GM13977 (cell line): ENCODE data around the gene TPM1.

Experiments
- DNase-seq: peaks from one replicate; pipeline ENCODE4 v3.0.0; 2012; ENCODE audit warnings: low spot score
- CTCF ChIP-seq: IDR thresholded peaks from 2 replicates; pipeline ENCODE4 v1.5.1; 2012; ENCODE audit warnings: mild to moderate bottlenecking, control low read depth; ENCODE audit not compliant: insufficient read depth; ENCODE audit errors: extremely low read depth, missing control alignments
- in situ Hi-C: fragments of 300-500 bp; cut with MboI; formaldehyde crosslinking; loops from one replicate; pipeline ENCODE4 v1.12.0; 2022; ENCODE audit warnings: low sequenced_read_pairs, low pct_unique_long_range_greater_than_20kb, mixed read lengths, inconsistent platforms; ENCODE audit not compliant: unreplicated experiment

TPM1 gene

GRCh38 chr15:63075984-63076713 lies 33.6 kb downstream of the TPM1 start:
- no peak for DNase-seq
- TF ChIP-seq CTCF = no peak
- in situ Hi-C loops = no loop called here

GRCh38 chr15:63076714-63077046 lies 34.1 kb downstream of the TPM1 start:
- no peak for TF ChIP-seq CTCF
- no peak for DNase-seq
- in situ Hi-C loops = no loop called here

GRCh38 chr15:63077952-63078351 lies 35.4 kb downstream of the TPM1 start:
- TF ChIP-seq CTCF = no peak
- in situ Hi-C loops = no loop called here
- DNase-seq = no peak

GRCh38 chr15:63079947-63080626 lies 37.5 kb downstream of the TPM1 start:
- no peak for DNase-seq
- no peak for TF ChIP-seq CTCF
- in situ Hi-C loops = no loop called here

- no peak for TF ChIP-seq CTCF
- no peak for DNase-seq
- in situ Hi-C loops = no loop called here
These were observed 38.2 kb downstream of the TPM1 start for GRCh38 chr15:63080634-63081250.

- no peak for TF ChIP-seq CTCF
- DNase-seq = no peak
- in situ Hi-C loops = no loop called here
These were observed 39.8 kb downstream of the TPM1 start for GRCh38 chr15:63082366-63082765.
